HG02798 (cell line): ENCODE measurements around the gene CDH12.
"Not testable (repeated sequence)": the region's sequence is repeated elsewhere in the genome, so short reads cannot be mapped to it uniquely, and the experiment has no call there.

Source experiments
- ATAC-seq: cut with Tn5 transposase; IDR thresholded peaks from one replicate; pipeline ENCODE4 v1.9.1; 2021; ENCODE audit warnings: mild to moderate bottlenecking; ENCODE audit not compliant: unreplicated experiment, poor library complexity

Gene CDH12

DNA sequence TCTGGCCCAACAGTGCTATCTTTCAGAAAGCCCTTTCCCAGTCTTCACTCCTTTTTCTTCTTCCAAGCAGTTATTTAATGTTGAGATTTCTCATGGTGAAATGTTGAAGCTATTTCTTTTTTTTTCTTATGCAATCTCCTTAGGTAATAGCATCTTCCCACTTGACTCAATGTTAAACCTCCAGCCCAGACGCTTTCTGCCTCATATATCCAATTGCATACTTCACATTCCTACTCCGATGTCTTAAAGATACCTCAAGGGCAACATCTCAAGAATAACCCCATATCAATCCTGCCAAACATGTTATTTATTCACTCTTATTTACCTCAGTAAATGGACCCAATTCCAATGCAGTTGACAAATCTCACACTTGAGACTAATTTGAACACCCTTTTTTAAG, 187.3 kb downstream of the CDH12 start:
- ATAC-seq, result no peak

DNA sequence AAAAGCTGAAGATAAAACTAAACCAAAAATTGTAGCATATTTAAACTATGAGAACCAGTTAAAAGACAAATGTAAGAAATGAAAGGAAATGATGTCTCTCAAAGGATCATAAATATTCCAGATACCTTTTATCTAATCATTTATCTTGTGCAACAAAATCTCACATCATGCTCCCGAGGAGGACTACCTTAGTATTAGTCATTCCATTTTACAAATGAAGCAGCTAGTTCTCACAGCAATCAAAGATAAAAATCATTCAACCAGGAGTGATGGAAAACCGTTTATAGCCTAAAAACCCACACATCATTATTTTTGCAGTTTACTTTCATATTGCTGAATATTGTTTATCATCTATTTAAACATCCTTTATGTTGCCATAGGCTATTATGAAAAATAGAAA, 190.0 kb downstream of the CDH12 start:
- ATAC-seq, result no peak

DNA sequence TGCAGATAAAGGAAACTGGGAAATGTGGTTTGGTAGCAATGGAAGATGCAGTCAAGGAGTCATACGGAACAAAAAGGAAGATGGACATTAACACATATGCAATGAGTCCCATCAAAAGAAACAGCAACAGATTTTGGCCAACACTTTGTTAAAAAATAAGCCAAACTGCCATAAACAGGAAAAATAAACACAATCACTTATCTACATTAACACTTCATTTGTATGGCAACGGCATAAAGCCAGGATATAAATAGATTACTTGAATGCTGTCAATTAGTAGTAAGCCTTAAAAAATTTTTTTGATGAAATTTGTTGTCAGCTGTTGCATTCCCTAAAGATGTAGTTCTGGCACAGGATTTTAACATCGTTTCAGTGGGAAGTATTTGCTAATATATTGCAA, 190.8 kb downstream of the CDH12 start:
- no peak for ATAC-seq

DNA sequence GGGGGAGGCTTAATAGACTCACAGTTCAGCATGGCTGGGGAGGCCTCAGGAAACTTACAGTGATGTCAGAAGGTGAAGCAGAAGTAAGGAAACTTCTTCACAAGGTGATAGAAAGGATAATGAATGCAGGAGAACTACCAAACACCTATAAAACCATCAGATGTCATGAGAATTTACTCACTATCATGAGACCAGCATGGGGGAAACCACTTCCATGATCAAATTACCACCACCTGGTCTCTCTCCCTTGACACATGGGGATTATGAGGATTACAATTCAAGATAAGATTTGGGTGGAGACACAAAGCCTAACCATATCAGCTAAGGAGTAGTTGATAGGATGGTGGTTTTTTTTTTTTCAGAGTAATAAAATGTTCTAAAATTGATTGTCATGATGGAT, 201.8 kb downstream of the CDH12 start:
- ATAC-seq, result no peak

DNA sequence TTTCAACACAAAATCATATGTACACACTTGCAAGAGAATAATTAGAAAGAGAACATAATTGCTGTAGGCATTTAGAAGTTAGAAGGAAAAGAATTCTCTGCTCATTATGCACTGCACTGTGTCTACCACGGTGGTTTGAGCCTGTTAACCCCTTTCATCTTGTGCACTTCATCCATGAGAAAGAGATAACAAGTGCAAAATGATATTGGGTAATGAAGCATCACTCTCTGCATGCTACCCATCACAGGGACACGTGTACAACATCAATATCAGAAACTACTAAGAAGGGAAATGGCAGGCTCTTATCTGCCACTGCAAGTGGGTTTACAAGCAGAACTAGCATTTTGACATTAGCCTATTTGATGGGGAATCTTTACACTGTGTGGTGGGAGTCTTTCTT, 202.6 kb downstream of the CDH12 start:
- no peak for ATAC-seq

DNA sequence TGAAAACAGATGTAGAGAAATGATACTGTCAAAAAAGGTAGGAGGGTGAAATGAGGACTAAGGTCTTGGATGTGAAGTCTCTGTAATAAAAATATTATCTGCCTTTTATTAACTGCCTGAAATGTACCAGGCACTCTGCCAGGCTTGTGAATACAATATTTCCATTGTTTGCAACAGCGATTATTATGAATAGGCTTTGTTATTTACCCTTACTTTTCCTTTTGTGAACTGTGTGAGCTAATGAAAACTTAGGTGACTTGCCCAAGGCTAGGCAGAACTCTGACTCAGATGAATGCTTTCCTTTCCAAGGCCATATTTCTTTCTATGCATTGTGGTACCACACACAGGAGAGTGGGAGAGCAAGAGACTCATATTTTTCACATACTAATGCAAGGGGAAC, 204.1 kb downstream of the CDH12 start:
- ATAC-seq, result no peak

DNA sequence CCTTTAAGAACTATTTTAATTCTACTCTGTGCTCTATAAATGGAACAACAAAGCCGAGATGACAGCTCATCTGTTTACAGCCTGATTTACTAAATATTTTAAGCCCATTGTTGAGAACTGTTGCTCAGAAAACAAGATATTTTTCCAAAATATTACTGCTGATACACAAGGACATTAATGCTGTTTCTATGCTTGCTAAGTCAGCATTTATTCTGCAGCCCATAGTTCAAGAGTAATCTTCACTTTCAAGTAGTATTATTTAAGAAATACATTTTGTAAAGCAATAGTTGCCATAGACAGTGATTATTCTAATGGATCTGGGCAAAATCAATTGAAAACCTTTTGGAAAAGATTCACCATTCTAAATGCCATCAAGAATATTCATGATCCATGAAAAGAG, 208.3 kb downstream of the CDH12 start:
- no peak for ATAC-seq

DNA sequence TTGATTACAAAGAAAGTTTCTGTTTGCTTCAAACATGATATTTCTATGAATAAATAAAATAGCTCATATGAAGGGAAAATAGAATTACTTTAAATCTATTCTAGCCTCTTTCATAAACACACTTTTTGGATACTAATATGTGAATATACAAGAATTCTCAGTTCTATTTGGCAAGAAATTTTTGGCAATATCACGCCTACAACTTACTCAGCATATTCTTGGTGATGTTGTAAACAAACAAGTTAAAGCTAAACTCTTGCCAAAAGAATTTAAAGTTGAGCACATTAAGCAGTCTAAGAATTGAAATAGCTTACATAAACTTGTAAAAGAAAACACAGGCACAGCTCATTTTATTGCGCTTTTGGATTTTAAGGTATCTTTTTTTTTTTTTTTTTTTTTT, 209.8 kb downstream of the CDH12 start:
- no peak for ATAC-seq

DNA sequence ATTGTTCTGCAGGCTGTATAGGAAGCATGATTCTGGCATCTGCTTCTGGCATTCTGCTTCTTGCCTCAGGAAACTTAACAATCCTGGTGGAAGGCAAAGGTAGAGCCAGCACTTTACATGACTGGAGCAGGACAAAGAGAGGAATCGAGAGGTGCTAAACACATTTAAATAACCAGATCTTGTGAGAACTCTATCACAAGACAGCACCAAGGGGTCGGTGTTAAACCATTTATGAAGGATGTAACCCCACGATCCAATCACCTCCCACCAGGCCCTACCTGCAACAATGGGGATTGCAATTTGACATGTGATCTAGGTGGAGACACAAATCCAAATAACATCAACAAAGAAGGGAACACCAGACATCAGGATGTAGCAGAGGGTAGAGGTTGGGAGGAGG, 221.5 kb downstream of the CDH12 start:
- ATAC-seq, result no peak

DNA sequence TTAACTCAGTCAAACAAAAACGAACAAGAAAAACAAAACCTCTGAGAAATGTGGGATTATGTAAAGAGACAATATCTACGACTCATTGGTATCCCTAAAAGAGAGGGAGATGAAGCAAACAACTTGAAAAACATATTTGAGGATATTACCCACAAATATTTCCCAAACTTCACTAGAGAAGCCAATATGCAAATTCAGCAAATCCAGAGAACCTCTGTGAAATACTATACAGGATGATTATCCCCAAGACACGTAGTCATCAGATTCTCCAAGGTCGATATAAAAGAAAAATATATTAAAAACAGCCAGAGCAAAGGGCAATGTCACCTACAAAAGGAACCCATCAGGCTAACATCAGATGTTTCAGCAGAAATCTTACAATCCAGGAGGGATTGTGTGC, 226.1 kb downstream of the CDH12 start:
- no peak for ATAC-seq

DNA sequence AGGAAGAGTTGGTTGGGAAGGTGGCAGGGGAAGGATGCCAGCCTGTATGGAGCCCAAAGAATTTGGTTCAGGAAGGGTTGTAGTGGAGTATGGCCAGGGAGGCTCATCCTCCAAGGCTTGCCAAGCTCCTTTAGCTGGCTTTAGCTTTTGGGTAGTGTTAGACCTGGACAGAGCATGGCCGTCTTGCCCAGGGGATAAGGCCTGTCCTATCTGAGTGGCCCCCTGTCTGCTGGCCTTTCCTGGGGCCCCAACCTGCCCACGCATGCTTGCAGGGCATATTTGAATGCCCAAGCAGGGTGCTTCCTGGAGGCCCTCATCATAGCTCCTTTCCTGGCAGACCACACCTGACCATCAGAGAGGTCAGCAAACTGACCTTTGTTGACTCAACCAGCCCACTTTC, 227.7 kb downstream of the CDH12 start:
- ATAC-seq, result no peak

DNA sequence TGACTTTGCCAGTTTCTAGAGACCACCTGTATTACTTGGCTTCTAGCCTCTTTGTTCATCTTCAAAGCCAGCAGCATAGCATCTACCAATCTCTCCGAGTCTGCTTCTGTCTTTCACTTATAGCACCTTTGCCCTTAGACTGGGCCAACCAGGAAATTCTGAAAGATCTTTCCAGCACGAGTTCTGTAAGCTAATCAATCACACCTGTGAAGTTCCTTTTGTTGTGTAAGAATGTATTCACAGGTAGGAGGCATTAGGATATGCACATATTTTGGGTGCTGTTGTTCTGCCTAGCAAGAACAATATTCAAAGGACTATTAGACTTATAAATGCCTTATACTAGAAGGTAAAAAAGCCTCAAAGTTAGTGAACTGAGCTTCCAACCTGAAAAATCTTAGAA, 232.1 kb downstream of the CDH12 start:
- no peak for ATAC-seq

DNA sequence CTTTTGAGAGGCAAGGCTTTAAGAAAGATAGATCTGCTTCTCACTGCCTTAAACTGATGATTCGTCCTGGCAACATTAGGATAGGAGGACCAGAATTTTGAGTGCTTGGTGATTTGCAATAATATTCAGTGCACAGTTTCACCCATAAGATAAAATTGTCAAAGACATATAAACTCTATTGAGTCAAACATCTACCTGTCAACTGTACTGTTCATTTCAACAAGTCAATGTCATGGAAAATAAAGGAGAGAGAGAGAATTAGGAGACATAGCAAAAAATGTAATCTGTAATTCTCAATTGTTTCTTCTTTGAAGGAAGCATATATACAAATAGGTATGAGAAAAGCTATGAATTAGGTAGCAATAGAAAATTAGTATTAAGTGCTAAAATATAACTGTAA, 237.2 kb downstream of the CDH12 start:
- no peak for ATAC-seq

DNA sequence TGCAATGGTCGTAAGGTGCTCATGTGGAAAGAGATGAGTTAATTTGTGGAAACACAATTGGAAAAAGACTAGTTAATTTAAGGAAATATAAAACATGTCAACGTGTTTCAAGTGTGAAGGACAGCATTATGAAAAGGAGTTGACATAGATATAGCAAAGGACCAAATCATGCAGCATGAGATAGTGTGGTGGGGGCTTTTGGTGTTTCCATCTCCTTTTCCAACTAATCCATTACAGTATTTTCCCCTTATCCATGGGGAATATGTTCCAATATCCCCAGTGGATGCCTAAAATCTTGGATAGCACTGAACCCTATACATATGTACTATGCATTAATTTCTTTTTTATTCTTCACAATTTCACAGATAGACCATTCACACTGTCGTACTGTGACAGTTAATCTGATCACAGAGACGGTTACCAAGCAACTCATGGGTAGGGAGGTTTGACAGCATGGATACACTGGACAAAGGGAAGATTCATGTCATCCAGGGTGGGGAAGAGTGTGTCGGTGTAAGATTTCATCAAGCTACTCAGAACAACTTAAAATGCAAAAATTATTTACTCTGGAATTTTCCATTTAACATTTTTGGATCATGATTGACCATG, 238.6 kb downstream of the CDH12 start:
- no peak for ATAC-seq

DNA sequence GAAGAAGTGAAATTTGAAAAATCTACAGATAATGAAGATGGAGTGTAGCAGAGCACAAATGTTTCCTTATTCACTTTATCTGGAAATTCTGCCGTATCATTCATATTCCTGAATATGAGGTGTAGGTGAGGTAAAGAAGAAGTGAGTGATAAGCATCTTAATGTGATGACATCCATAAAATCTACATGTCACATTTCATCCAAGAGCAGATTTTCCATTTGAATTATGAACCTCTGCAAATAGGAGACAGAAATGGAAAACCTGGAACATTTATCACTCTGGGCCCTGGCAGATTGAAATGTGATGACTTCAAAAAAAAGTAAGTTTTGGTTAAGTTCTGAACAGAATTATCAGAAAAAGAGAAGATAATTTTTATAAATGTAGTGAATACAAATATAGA, 240.2 kb downstream of the CDH12 start:
- ATAC-seq, result no peak

DNA sequence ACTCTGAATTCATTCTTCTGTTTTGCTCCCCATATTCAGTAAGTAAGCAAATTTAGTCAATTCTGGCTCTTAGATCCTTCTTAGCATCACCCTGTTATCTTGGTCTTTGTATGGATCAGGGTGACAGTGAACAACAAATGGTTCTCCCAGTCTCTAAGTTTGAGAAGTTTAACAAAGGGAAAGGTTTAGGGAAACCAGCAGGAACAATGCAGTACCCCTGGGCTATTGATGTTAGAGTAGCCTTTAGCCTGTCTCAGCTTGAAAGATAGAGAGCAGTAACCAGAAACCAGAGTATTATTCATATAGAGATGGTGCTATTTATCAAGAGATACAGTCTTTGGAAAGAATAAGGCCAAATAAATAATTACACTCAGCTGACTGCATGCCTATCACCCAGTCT, 241.8 kb downstream of the CDH12 start:
- no peak for ATAC-seq

DNA sequence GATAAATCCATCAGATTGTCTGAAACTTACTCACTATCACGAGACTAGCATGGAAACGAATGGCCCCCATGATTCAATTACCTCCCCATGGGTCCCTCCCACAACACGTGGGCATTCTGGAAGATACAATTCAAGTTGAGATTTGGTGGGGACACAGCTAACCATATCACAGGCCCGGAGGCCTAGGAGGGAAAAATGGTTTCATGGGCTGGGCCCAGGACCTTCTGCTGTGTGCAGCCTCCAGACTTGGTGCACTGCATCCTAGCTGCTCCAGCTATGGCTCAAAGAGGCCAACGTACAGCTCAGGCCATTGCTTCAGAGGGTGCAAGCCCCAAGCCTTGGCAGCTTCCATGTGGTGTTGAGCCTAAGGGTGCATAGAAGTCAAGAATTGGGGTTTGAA, 245.6 kb downstream of the CDH12 start:
- not testable (repeated sequence) for ATAC-seq

DNA sequence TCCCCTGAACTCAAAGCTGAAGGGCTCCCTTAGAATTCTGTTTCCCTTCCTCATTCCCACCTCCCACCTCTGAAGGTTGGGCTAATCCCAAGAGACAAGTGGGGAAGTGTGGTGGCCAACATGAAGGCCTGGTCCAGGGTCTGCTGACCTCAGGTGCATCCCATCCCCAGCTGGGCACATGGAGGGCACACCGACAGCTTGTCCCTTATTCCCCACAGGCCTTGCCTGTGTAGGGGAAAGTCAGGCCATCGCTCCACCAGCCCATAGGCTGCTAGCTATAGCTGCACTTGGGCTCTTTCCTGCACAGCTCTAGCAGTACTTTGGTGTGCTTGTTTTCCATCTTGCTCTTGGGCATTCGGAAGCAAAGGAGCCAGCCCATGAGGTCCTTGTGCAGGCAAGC, 247.7 kb downstream of the CDH12 start:
- no peak for ATAC-seq

DNA sequence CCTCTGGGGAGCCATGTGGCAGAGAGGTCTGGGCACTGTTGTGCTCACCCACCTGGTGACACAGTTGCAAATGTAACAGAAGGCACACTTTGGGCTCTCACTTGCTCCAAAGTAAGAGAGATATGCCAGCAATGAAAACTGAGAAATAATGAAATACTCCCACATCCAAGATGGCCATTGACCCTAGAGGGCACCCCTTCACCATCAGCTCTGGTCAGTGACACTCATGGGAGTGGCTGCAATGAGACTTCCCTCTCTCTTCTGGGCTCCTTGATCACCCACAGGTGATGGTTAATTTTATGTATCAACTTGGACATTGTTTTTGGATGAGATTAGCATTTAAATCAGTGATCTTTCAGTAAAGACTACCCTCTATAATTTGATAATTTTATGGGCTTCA, 248.4 kb downstream of the CDH12 start:
- no peak for ATAC-seq

DNA sequence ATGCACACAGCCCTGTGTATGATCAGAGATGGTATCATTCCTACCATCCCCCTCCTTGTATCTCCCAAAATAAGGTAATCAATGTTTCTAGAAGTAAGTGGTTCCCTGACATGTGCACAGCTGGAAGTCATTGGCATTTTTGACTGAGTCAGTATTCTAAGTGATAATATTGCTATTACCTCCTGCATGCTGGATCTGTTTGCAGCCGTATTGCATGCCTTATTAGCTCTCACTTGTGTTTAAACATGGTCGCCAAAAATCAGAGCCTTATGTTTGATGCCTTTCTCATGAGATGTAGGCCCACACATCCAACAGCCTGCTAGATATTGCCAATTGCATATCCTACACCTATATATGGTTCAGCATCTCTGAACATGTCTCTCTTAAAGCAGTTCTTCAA, 254.3 kb downstream of the CDH12 start:
- no peak for ATAC-seq

DNA sequence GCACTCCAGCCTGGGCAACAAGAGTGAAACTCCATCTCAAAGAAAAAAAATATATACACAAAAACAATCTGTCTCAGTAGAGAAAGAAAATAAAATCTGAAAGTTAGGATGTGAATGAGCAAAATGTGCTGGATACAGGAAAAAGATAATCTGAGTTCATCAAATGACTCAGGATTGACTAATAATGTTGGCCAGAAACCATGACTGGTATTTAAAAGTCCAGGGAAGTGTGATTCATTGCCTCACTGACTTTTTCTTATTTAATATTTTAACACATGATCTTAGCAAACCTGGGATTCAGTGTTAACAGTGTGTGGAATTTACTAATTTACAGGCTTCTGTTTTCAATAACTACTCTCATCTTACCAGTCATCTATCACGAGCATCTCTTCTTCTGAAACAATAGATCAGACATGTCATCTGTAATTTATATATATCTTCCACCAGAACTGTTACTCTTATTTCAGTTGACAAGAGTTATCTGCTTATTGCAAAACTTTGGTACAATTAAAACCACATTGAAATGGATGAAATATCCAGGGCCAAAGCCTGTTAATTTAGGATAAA, 256.7 kb downstream of the CDH12 start:
- ATAC-seq, result no peak

DNA sequence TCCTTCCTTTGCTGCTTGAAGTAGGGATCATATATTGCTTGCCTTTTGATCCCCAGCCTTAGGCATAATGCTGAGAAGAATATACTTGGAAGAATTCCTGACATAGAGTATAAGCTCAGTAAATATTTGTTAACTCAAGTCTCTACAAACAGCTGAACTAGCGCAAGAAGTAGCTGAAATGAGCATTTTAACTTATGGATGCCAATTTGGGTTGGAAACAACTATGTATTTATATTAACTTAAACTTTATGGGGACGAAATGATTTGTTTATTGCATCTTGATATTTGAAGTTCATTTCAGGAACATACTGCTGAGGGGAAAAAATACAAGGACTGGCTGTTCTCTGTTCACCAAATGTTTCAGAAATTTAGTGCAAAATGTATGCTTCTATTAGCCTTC, 258.7 kb downstream of the CDH12 start:
- ATAC-seq, result no peak

DNA sequence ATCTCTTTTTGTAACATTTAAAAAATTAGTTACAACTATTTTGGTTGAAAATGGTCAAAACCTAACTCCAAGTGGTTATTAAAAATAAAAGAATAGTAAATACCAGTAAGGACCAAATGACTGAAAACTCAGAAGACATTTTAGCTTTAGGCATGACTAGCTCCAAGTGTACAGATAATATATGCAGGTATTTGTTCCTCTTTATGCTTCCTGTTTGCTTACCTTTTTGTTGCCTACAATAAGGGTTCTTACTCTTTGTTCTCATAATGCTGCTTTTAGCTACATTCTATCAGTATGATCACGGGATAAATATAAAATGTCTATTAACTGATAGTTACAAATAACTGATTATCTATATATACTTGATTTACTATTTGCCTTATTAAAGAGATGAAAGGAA, 259.6 kb downstream of the CDH12 start:
- peak; percentile 77 for ATAC-seq
